HG02678 (cell line): Measurements from ENCODE around the gene LAIR1.

Experiments used
- ATAC-seq: cut with Tn5 transposase; IDR thresholded peaks from one replicate; pipeline ENCODE4 v1.9.1; 2021; ENCODE audit warnings: mild to moderate bottlenecking, moderate library complexity; ENCODE audit not compliant: unreplicated experiment

The LAIR1 gene

DNA sequence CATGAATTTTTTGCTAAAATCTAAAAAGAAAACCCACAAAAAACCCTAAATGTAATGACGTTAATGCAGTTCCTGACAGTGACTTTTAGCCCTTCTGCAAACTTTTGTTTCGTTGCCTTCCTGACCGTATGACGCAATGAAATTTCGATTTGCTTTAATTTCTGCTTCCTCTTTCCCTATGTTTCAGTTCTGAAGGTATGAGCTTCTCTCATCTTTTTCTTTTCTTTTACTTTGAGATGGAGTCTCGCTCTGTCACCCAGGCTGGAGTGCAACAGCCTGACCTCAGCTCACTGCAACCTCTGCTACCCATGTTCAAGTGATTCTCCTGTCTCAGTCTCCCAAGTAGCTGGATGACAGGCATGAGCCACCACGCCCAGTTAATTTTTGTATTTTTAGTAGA lies 45.7 kb downstream of the LAIR1 start:
- ATAC-seq = no peak

DNA sequence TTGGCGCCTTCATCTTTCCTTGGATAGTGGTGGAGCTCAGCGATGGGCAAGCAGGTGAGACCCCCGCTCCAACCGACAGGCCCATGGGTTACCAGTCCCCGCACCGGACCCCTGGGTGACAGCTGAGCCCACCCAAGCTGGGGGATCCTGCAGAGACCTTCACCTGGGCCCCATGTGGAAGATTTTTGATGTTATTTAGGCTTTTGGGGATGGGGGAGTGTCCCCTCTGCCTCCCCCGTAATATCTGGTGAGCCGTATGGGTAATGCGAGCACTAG lies 46.8 kb downstream of the LAIR1 start:
- ATAC-seq = no peak

DNA sequence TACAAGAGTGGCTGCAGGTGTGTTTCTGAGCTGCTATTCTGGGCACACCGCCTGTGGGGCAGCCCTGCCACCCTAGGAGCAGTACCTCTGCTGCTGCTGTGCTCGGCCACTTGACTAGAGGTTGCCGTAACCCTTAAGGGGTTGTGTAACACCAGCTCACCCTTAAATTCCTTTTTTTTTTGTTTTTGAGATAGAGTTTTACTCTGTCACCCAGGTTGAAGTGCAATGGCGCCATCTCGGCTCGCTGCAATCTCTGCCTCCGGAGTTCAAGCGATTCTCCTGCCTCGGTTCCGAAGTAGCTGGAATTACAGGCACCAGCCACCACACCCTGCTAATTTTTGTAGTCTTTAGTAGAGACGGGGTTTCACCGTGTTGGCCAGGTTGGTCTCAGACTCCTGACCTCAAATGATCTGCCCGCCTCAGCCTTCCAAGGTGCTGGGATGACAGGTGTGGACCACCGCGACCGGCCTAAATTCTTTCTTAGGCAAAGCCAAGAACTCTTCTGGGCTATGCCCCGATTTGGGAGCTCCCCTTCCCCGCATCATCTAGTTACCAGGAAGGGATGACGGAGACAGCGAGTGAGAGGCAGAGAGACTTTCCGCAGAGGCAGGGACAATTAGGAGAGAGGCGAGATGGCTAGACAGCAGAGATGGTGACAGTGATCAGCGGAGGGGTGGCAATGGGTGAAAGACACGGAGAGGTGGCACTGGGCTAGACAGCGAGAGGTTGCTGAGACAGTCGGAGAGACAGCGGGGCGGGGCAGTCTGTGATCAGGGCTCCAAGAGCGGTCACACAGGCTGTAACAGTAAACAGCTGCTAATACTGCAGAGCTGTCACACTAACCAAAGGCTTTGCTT lies 47.4 kb downstream of the LAIR1 start:
- ATAC-seq = no peak

DNA sequence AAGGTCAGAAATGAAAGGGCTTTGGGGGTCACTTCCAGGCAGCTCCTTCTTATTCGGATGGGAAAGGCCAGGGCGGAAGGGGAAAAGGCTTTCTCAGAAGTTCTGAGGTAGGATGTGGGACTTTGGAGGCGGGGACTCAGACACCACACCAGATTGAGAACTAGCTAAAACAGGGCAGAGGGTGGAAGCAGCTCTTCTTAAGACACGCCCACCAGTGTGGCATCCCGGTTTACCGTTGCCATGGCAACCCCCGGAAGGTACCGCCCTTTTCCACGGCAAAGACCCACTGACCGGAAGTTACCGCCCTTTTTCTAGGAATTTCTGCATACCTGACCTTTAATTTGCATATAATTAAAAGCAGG lies 48.0 kb downstream of the LAIR1 start:
- ATAC-seq = no peak

DNA sequence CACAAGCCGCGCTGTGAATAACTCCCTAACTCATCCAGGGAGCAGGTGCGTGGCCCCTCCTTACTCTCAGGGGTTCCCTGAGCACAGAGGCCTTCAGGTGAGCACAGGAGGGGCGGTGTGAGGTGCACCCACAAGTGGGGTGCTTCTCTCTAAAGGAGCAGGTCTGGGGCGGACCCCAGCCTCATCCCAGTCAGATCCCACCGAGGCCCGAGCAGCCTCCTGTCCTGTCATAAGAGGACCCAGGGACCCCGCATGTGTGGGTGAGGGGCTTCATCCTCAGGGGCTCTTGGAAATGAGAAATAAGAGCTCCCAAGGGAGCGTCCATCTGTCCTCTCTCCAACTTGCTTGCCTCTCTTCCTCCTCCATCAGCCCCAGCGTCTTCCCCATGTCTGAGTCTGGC lies 48.8 kb downstream of the LAIR1 start:
- no peak for ATAC-seq

DNA sequence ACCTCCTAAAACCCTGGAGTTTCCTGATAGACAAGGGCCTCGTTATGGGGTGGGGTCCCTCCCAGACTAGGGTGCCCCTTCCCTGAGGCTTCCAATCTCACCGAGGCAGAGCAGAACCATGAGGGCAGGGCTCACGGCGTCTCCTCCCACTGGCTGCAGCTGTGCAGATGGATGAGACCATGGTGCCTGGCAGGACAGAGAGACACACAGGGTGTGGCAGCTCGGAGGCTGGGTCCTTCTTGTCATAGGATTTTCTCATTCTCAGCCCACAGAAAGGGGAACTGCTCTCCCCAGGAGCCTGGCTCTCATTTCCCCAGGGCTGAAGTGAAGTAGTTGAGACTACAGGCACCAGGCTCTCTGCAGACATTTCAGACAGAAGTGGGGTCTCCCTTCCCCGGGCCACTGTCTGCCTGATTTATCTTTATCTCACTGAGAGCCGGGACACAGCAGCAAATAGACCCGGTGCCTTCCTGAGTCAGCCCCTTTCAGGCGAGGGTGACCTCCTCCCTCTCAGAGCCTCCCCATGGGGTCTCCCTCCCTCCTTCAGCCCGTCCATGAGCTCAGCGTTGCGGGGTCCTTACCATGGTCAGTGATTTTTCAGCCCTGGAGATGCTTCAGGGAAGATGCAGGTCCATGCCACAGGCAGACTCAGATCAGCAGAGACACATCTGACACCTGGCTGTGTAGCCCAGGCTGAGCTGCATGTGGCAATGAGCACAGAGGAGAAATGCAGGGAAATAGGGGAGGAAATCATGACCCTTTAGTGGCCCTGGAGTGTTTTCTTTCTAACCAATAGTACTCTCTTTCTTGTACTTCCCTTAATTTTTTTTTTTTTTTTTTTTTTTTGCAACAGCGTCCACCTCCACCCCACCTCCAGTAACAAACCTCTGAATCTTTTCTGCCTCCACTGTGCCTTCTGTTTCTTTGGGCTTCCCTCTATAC lies 52.0 kb downstream of the LAIR1 start, which contains the start of gene LILRA5:
TSS of gene LILRA5 (minus strand) at position 731 of the 942 bp plus-strand sequence. CDS start at position 584, 147 bp downstream.
- ATAC-seq = no peak

DNA sequence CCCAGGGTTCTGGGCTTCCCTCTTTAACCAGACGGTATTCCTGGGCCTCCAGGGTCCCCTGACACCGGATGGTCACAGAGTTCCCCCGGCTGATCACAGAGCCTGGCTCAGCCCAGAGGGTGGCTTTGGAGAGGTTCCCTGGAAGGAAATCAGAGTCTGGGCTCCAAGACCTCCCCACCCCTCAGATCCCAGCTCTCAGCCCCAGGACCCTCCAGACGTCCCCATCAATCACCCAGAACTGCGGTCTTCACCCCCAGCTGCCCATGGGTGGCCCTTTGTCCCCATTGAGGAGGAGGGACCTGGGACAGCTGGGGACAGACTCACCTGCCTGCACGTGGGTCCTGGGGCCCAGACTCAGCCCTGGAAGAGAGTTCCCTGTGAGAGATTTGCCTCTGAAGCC lies 52.7 kb downstream of the LAIR1 start:
- no peak for ATAC-seq

DNA sequence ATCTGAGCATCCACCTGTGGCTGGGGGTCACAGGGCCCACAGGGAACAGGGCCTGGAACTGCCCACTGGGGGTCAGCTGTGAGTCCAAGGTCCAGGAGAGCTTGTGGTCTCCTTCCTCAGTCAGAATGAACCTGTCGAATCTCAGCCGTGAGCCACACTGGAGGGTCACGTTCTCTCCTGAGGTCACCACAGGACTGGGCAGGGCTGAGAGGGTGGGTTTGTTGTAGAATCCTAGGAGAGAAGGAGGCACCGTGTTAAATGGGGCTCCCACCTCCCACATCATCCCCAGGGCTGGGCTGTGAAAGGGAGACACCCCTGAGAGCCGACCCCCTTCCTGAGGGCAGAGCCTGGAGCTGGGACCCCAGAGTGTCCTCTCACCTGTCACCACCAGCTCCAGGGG lies 53.2 kb downstream of the LAIR1 start:
- no peak for ATAC-seq

DNA sequence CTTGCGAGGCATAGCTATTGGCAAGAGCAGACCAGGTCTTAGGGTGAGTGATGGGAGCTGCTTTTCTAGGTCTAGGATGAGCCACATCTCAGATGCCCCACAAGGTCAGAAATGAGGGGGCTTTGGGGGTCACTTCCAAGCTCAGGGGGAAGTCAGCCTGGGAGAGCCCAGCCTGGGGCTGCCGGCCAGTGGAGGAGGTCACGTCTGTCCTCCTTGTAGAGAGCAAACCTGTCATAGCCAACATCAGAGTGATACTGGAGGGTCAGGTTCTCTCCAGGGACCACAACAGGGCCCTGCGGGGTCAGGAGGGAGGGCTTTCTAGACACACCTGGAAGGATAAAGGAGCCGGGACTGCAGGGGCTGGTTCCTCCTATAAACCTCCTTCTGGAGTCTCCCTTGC lies 54.2 kb downstream of the LAIR1 start:
- no peak for ATAC-seq

DNA sequence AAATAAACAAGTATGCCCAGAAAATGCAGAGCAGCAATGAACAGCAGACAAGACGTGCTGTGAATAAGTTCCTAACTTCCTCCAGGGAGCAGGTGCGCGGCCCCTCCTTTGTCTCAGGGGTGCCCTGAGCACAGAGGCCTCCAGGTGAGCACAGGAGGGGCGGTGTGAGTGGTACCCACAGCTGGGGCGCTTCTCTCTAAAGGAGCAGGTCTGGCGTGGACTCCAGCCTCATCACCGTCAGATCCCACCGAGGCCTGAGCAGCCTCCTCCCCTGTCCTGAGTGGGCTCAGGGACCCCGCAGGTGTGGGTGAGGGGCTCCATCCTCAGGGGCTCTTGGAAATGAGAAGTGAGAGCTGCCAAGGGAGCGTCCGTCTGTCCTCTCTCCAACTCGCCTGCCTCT lies 54.9 kb downstream of the LAIR1 start:
- no peak for ATAC-seq

DNA sequence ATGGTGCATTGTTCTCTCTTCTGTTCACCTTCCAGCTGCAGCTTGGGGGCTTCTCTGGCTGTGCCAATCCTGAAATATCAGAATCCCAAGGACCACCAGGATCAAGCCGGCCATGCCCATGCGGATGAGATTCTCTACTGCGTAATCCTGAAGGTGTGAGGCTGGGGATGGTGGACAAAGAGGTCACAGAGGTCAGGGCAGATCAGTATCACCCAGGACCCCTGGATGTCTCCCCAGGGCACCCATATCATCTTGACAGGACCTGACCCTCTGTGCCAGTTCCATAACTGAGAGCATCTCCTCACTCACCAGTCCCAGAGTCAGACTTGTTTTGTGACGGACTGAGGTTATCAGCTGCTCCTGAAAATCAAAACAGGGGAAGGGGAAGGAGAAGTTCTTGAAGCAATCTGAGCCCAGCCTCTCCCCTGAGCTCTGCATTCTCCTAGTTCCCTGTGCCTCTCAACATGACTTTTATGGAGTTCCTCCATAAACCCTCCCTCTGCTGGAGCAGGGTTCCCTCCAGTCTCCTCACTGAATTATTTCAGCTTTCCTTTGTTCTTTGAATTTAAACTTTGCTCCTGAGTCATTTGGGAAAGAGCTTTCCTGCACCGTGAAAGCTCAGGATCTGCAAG lies 57.2 kb downstream of the LAIR1 start:
- no peak for ATAC-seq

DNA sequence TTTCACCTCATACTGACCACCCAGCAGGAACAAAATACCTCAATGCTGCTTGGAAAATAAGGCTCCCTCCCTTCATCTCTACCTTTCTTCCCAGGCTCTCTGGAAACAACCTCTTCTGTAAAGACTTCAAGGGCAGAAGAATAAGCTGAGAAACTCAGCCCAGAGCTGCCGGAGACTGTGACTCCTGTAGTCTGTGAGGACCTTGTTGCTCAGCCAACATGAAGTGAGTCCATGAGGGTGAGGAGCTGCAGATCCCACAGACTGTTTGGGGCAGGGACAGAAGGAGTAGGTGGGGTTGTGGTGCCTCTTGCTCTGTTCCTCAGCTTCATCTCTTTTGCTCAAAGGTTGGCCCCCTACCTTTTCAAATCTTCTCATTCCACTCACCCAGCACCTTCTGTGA lies 59.6 kb downstream of the LAIR1 start:
- no peak for ATAC-seq

DNA sequence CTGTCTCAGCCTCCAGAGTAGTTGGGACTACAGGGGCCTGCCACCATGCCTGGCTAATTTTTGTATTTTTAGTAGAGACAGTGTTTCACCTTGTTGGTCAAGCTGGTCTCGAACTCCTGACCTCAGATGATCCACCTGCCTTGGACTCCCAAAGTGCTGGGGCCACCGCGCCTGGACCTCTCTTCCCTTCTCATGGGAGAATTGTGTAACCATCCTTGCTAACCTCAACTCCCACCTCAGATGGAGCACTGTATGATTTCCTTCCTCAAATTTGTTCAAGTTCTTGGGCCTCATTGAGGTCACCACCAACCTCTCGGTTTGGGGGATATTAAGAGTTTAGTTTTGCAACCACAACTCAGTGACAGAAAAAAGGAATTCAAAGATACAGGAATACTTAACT lies 62.5 kb downstream of the LAIR1 start:
- ATAC-seq = no peak
